T-helper 1 cell (primary cell): Measurements from ENCODE around the gene PYCARD.
"Not testable (repeated sequence)": the region's sequence is repeated elsewhere in the genome, so short reads cannot be mapped to it uniquely, and the experiment has no call there.

Source experiments
- DNase-seq, 5 donors: peaks; one replicate each; pipeline ENCODE4 v3.0.0-alpha.2; 2012 to 2020

The PYCARD gene

DNA sequence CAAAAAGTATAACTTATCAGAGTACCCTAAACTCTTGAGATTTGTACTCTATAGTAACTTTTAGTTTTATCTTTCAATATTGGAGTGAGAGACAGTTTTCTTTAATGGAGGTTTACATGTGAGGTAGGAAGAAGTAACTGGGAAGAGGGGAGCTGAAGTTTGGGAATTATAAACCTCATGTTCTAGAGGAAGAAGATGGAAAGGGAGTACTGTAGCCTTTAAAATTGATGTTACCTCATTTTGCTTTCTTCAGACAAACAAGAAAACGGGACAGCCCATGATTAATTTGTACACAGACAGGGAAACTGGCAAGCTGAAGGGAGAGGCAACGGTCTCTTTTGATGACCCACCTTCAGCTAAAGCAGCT, 13.2 kb downstream of the PYCARD start:
- no peak for DNase-seq

DNA sequence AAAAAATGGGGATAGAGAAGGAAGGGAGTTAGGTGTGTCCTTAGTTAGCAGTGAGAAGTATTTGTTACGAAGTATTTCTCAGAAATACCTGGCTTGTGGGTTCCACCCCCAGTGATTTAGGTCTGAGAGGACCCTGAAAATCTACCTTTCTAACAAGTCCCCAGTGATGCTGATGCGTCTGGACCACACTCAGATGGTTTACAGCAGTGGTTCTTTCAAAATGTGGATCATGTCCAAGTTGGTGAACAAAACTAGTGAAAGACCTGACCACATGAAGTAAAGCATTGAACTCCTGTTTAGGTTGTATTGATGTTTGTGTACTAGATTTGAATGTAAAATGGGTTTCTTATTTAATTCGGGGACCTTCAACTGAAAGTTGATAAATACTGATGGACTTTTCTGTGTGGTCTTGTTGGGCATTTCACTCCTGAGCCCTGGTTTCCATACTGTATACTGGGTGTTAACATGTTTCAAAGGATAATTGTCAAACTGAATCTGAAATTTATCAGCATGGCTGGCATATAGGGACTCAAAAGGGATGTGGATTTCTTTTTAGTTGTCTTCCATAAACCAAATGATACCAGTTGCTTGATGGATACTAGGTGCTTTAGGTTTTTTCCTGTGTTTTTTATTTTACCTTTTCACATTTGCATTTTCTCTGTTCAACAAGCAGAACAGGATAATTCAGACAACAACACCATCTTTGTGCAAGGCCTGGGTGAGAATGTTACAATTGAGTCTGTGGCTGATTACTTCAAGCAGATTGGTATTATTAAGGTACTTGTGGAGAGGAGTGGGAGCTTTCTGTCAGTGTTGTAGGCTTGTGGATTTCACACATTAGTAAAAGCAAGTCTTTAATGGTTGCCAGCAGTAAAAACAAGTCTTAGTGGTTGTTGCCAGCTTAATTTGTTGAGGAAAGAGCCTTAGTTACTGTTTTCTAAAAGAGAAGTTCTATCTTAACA, 13.8 kb downstream of the PYCARD start:
- DNase-seq: no peak

DNA sequence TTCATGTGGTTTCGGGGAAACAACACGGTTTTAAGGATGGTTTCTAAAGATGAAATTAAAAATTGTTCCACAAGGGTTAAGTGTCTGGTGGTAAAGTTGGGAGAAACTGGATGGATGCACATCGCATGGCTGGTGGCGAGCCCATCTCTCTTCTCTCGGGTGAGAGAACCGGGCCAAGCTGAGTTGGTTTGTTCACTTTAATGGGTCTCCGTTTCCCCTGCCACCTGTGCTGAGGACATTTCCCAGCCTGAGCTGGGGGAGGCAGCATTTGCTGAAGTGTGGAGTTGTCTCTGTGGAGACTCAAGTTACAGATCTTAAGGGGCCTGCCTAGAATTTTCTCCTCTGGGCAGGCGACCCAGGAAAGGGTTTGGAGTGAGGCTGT, 14.8 kb downstream of the PYCARD start:
- DNase-seq: no peak

DNA sequence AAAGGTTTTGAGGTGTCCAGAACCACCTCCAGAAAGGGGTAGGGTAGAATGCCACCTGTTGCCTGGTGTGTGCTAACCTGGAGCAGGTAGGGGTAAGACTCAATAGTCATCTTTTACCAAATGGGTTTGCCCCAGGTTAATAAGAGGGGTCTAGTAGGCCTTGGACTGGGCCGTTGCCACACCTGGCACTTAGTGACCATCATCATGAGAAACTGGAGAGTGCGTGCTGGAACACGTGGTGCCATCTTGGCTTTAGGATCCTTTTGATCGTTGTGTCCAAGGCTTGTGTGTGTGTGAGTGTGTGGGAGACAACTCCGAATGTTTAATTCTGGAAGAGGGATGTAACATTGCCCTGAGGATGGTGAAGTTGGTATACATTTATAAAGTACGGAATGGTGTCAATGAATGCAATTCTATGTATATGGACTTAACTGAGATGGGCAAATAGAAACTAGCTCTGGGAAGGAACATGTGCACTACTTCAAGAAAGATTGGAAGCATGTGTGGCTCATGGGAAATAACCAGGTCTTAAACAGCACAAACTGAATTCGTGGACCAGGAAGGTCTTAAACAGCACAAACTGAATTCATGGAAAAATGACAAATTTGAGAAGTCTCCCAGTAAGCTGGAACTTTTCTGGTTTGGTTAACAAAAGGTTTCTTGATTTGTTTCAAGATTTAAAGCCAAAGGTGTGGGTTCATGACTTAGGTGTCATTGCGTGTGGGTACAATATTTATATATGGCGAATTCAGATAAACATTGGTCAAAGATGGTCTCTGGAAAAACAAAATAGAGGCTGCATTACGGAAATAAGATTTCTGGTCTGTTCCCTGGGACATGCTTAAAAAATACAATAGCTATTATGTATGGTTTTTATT, 15.4 kb downstream of the PYCARD start:
- DNase-seq: no peak

DNA sequence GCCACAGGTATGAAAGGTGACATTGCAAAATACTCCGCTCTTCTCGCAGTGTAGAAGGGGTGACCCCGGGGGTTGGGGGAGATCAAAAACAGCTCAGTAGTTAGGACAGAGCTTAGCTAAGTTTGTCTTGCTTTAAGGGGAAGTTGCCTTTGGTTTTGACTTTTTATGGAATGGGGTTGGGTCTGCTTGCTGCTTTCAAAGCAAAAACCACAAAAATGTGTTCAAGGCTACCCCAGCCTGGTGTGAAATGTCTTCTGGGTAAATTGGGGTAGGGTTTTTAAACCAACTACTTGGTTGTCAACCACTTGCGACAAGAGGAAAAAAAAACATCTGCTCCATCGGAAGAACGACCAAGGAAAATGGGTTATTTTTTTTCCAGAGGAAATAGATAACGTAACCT, 16.4 kb downstream of the PYCARD start:
- DNase-seq: no peak

DNA sequence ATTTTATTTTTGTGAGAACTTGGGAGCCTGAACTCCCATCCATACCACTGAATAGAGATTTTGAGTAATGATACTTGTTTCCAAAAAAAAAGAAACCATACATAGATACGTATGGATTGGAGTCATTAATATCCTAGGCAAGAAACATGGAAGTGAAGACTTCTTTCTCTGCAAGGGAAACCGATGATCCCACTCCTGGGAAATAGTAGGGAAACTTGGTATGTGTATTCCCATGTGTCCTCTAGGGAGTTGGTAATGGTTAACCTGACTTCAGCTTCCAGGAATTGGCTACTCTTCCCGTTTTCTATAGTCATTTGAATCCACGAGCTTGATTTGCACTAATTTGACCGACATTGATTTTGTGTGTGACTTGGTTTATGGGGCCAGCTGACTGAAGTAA, 17.2 kb downstream of the PYCARD start:
- DNase-seq: no peak

DNA sequence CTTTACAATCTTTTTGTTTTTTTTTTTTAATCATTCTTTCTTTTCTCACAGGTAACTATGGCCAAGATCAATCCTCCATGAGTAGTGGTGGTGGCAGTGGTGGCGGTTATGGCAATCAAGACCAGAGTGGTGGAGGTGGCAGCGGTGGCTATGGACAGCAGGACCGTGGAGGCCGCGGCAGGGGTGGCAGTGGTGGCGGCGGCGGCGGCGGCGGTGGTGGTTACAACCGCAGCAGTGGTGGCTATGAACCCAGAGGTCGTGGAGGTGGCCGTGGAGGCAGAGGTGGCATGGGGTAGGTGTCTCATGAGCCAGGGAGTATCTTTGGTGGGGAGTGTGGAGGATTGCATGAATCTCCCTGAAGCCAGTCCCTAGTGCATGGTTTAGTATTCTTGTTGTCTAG, 17.7 kb downstream of the PYCARD start:
- DNase-seq: no peak

DNA sequence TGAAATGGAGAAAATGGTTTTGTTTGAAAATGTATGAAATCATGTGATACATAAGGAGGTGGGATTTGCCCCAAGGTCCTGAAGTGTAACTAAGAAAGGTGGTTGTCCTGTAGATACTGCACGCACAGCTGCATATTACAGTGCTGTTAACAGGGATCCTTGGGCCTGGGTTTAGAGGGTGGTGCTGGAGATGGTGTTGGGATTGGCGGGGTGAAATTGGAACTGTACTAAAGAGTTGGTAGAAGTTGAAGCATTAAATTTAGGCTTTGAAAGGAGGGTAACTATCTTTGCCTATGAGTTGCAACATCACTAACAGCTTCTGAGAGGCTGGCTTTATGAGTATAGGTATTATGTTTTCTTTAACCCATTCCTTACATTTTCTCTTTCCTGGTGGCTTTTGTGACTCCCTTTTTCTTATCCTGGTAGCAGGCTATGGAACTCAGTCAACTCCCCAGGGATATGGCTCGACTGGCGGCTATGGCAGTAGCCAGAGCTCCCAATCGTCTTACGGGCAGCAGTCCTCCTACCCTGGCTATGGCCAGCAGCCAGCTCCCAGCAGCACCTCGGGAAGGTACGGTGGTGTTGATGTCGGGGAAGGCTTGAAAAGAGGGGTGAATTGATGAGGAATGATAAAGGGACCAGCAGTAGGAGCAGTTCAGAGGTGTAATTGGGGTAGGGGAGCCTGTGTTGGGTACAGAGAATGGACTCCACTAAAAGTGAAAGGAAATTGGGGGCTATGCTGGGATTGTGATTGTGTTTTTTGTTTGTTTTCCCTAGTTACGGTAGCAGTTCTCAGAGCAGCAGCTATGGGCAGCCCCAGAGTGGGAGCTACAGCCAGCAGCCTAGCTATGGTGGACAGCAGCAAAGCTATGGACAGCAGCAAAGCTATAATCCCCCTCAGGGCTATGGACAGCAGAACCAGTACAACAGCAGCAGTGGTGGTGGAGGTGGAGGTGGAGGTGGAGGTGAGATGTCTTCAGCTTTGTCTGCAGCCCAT, 18.8 kb downstream of the PYCARD start:
- no peak for DNase-seq

DNA sequence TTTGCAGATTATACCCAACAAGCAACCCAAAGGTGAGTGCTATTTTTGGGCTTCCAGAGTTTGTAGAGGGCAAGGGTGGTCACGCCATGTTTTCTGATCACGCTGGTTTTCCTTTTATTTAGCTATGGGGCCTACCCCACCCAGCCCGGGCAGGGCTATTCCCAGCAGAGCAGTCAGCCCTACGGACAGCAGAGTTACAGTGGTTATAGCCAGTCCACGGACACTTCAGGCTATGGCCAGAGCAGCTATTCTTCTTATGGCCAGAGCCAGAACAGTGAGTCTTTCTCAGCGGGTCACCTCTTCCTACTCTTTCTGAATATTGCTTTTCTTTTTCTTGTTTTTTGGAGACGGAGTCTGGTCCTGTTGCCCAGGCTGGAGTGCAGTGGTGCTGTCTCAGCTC, 20.2 kb downstream of the PYCARD start:
- DNase-seq: no peak

DNA sequence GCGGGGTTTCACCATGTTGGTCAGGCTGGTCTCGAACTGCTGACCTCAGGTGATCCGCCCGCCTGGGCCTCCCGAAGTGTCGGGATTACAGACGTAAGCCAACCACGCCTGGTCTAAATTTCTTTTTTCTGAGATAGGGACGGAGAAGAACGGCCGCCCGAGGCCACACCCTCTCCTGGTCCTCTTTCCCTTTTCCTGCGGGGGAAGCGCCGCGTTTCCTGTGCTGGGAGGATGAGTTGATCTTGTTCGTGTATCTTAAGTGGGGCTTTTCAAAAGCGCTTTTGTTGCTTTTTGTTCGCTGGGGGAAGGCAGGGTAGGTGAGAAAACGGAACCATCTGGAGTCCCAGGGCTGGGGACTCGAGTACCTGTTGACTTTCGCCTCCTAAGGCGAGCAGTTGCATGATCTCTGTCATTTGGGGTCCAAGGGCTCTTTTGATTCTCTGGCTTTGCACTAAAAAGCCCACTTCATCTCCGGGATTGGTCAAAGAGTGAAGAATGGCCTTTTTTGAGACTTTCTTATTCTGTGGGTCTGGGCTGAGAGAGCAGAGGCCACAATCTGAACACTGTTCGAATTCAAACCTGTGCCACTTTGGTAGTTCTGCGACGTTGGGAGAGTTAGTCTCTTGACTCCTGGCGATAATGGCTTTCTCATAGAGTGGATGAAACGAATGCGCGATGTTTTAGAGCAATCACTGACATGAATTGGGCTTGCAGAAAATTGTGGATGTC, 21.3 kb downstream of the PYCARD start:
- peak in 1 of 5 donors; percentile 44 for DNase-seq

DNA sequence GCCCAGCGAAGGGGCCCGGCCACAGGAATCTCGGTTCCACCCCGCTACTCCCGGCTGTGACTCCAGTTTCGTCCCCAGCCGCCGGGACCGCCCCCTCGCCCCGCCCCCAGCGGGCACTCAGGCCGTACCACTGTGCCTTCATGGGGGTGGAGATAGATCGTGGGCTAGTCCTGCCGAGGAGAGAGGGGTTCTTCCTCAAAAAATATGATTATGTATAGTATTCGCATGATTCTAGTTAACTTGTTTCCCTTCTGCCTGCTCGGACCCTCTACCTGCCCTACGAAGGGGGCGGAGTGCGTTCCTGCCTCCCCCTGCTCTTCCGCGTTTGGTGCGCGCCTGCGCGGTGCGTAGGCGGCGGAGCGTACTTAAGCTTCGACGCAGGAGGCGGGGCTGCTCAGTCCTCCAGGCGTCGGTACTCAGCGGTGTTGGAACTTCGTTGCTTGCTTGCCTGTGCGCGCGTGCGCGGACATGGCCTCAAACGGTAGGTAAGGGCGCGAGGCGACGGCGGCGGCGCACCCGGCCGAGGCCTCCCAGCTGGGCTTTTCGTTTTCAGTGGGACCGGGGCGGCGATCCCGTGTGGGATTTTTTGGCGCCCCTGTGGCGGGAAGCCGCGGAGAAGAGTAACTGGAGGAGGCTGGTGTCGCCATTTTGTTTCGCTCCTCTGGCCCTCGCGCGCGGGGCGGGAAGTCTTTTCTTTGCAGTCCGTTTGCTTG, 22.7 kb downstream of the PYCARD start, which contains the start of gene FUS:
TSS of gene FUS (plus strand) at position 393 of the 713 bp plus-strand sequence. CDS start at position 469, 76 bp downstream.
- peak; percentile 83 to 94 (median 88) for DNase-seq

DNA sequence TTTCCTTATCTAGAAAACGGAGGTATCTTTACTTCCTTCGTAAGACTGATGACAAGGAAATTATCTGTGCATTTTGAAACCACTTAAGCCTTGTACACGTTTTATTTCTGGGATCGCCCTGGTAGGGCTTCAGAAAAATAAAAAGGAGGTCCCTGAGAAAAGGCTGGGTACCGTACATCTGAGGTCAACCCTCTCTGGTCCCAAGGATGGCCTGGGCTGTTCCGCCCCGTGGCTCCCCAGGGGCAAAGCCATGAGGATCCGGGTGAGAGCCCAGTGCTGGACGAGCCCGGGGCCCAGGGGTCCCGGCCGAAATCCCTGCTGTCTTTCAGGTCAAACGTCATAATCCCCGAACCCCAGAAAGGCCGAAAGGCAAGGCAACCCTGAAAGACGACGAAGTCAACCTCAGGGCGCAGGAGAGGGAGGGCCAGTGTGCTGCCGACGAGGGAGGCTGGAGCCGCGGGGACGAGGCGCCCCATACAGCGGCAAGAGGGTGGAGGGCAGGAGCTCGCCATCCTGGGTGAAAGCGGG, 23.3 kb downstream of the PYCARD start:
- DNase-seq: no peak

DNA sequence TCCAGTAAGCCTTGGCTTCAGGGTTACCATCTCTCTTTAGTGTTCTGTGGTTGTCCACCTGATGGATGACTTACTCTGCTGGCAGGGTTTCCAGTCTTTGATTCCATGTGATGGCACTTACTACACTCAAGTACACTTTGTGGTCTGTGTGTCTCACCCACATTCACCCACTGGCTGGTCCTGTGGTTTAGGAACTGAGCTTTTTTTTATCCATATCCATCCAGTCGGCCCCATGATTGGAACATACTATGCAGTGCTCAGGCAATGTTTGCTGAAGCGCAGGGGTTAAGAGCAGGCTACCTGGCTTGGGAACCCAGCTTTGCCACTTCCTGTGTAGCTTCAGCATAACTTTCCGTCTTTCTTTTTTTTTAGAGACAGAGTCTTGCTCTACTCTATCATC, 25.4 kb downstream of the PYCARD start:
- DNase-seq: peak in 4 of 5 donors; percentile 30 to 68 (median 42)

DNA sequence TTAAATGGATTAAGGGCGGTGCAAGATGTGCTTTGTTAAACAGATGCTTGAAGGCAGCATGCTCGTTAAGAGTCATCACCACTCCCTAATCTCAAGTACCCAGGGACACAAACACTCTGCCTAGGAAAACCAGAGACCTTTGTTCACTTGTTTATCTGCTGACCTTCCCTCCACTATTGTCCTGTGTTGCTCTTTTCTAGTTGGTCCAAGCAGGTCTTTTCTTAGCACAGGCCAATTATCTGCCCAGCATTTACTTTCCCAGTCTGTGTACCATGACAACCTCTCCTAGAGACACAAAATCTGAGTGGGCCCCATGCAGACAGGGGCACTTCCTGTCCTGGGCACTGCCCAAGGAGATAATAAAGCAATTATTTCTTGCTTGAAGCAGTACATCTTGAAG, 32.5 kb downstream of the PYCARD start:
- not testable (repeated sequence) for DNase-seq

DNA sequence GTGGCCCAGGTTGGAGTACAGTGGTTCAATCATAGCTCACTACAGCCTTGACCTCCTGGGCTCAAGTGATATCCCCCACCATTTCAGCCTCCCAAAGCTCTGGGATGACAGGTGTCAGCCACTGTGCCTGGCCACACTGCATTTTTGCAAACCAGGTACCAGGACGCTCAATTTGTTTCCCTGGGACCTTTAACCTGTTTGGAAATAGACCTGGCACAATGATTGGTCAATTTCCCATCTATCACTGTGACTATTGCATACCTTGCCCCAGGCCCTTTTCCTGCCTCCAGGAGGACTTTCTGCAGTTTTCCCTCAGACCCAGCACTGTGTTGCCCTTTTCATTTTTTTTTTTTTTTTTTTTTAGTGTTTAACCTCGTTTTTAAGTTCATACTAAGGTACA, 33.7 kb downstream of the PYCARD start:
- DNase-seq: no peak

DNA sequence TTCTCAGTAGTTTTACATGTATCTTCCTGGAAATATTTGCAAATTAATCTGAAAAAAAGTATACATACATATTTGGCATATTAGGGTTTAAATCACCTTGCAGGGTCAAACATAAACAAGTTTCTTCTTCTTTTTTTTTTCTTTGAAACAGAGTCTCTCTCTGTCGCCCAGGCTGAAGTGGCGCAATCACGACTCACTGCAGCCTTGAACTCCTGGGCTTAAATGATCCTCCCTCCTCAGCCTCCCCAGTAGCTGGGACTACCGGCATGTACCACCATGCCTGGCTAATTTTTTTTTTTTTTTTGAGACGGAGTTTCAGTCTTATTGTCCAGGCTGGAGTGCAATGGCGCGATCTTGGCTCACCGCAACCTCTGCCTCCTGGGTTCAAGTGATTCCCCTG, 35.2 kb downstream of the PYCARD start:
- no peak for DNase-seq

DNA sequence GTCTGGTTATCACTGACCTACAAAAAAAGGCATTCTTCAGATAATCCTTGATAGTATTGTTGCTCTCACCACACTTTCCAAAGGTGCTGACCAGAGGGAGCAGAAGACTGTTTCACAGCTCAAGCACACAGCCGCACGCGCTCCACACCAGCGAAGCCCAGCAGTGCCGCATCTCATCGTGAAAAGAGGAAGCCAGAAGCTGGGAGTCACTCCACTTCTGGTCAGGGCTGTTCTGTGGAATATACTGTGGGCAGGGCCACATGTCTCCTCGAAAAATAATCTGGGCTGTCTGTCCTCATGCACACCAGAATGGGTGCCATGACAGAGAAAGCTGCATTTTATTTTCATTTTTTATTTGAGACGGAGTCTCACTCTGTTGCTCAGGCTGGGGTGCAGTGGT, 45.4 kb downstream of the PYCARD start:
- no peak for DNase-seq
